ENCODE data around the gene ERFL. TPM values are rescaled to one million over a fixed set of nuclear protein-coding genes. Genes with fewer than 3 reads are reported as not detected.

The ERFL gene
- total RNA-seq, 1 donor from 2014 or later, result 0.43 TPM

DNA sequence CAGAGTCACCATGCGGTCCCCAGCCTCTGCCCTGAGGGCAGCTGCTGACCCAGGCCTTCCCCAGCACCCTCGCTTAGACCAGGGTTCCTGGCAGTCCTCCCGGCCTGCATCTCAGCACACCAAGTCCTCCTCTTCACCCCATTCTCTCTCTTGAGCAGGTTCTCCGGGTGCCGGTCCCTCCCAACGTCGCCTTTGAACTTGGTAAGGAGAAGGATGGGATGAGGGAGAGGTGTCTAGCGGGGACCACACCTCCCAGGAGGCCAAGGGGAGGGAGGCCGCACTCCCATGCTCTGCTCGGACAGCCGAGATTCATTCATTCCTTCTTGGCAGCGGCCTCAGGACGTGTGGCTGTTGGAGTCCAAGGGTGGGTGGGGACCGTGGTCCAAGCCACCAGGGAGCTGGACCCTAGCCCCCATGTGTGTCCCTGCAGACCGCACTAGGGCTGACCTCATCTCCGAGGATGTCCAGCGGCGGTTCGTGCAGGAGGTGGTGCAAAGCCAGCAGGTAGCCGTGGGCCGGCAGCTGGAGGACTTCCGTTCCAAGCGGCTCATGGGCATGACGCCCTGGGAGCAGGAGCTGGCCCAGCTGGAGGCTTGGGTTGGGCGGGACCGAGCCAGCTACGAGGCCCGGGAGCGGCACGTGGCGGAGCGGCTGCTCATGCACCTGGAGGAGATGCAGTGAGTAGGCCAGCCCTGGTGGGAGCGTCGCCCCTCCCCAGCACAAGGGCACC is 35.9 kb downstream of the ERFL start:
- DNase-seq (no peak), ATAC-seq (no peak)
- peaks cover 13% of the 10 kb centered on the region for H3K4me1 ChIP-seq
- H3K27me3 ChIP-seq, result no peaks in the 10 kb centered on the region
- peaks cover 67% of the 10 kb centered on the region for H3K36me3 ChIP-seq
- H3K27ac ChIP-seq, result no peak overlapping the region
- intact Hi-C loops (cut with DNase I), result no loop called here
- H3K4me3 ChIP-seq, result no peak overlapping the region
- no peaks in the 10 kb centered on the region for H3K9me3 ChIP-seq
- TF ChIP-seq, protein P1, sequence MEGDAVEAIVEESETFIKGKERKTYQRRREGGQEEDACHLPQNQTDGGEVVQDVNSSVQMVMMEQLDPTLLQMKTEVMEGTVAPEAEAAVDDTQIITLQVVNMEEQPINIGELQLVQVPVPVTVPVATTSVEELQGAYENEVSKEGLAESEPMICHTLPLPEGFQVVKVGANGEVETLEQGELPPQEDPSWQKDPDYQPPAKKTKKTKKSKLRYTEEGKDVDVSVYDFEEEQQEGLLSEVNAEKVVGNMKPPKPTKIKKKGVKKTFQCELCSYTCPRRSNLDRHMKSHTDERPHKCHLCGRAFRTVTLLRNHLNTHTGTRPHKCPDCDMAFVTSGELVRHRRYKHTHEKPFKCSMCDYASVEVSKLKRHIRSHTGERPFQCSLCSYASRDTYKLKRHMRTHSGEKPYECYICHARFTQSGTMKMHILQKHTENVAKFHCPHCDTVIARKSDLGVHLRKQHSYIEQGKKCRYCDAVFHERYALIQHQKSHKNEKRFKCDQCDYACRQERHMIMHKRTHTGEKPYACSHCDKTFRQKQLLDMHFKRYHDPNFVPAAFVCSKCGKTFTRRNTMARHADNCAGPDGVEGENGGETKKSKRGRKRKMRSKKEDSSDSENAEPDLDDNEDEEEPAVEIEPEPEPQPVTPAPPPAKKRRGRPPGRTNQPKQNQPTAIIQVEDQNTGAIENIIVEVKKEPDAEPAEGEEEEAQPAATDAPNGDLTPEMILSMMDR (IDR thresholded peaks at IDR 0.05), result no peak

DNA sequence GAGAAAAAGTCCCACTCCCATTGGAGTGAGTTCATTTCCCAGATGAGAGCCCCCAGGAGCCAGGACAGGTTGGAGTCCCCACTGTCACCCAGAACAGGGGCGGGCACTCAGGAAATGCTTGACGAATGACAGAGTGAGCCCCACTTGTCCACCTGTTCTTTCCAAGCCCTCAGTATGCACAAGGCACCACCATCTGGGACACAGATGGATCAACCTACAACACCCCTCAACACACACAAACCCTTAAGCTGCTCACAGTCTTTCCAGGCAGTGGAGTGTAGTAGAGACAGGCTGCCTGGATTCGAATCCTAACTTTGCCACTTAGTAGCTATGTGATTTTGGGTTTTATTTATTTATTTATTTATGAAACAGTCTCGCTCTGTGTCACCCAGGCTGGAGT is 37.3 kb downstream of the ERFL start:
- Histone ChIP-seq H3K9me3 (no peaks in the 10 kb centered on the region), H3K4me1 (peaks cover 27% of the 10 kb centered on the region), H3K27ac (no peak overlapping the region), H3K36me3 (peaks cover 61% of the 10 kb centered on the region), H3K27me3 (no peaks in the 10 kb centered on the region), H3K4me3 (no peak overlapping the region)
- ATAC-seq, result no peak
- TF ChIP-seq, protein P1 (IDR thresholded peaks at IDR 0.05), result no peak
- intact Hi-C loops (cut with DNase I), result no loop called here
- no peak for DNase-seq

DNA sequence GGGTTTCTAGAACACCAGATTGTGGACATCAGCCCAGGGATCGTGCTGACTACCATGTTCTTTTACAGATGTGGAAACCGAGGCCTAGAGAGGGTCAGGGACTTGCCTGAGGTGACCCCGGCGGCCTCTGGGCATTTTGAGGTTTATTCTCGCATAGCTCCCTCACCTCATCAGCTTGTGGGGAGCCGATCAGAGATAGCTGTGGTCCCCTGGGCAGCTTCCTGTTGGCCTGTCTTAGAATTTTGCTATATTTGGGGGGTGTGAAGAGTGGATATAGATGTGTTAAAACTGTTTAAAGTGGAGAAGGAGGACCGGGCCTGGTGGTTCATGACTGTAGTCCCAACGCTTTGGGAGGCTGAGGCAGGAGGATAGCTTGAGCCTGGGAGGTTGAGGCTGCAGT is 38.4 kb downstream of the ERFL start:
- H3K36me3 ChIP-seq, result peaks cover 50% of the 10 kb centered on the region
- DNase-seq (no peak), ATAC-seq (no peak)
- H3K4me1 ChIP-seq, result peaks cover 38% of the 10 kb centered on the region
- H3K9me3 ChIP-seq, result no peaks in the 10 kb centered on the region
- TF ChIP-seq, protein P1 (IDR thresholded peaks at IDR 0.05), result no peak
- no peak overlapping the region for H3K4me3 ChIP-seq
- intact Hi-C loops (cut with DNase I), result no loop called here
- no peak overlapping the region for H3K27ac ChIP-seq
- H3K27me3 ChIP-seq, result no peaks in the 10 kb centered on the region

DNA sequence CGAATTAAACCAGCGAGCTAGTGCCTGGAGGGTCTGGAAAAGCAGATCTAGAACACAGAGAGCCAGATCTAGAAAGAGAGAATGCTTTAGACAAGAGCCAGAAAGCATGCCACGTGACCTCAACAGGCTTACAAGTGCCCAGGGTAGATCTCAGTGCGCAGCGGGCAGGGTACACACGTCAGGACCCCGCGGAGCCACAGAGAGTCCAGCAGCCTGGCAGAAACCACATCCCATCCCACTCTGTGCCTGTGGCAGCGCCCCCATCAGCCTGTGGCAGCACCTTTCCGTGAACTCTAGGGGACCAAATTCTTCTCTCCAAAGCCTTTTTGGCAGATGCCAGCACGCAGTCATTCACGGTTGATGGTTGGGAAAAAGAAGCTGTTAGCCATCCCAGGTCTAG is 39.3 kb downstream of the ERFL start:
- Histone ChIP-seq H3K9me3 (no peaks in the 10 kb centered on the region), H3K27me3 (no peaks in the 10 kb centered on the region), H3K4me3 (no peak overlapping the region), H3K36me3 (peaks cover 45% of the 10 kb centered on the region), H3K27ac (peak overlapping the region; percentile 66), H3K4me1 (peaks cover 43% of the 10 kb centered on the region)
- TF ChIP-seq, protein P1 (IDR thresholded peaks at IDR 0.05), result no peak
- intact Hi-C loops (cut with DNase I), result no loop called here
- ATAC-seq (no peak), DNase-seq (no peak)

DNA sequence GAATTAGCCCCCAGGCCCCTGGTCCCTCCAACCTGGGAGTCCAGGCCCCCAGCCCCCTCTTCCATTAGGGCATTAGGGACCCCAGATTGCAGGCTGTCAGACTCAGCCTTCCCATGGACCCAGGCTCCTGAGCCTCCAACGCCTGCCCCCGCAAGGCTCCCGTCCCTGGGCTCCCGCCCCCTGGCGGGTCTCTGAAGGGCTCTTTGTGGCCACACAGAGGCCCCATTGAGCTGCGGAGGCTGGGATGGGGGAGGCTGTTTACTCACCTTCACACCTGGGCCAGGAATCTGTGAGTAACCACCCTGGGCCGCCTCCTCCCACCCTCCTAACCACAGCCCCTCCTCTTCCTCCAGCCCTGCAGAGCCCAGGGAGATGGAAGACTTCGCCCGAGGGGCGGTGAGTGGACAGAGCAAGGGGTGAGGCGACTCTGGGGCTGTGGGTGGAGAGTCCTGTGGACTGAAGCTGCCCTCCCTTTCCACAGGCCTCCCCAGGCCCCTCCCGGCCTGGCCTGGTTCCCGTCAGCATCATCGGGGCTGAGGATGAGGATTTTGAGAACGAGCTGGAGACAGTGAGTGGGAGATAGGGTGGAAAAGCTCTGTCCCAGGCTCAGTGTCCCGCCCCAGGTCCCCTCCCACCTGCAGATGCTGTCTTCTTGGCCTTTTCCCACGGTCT is 40.4 kb downstream of the ERFL start:
- H3K27ac ChIP-seq, result peak overlapping the region; percentile 66
- no peaks in the 10 kb centered on the region for H3K9me3 ChIP-seq
- TF ChIP-seq, protein P1 (IDR thresholded peaks at IDR 0.05), result peak; percentile 27
- intact Hi-C loops (cut with DNase I), result no loop called here
- peak; percentile 76 for ATAC-seq
- DNase-seq, result peak; percentile 93
- H3K27me3 ChIP-seq, result no peaks in the 10 kb centered on the region
- H3K4me3 ChIP-seq, result peak overlapping the region; percentile 36
- H3K36me3 ChIP-seq, result peaks cover 42% of the 10 kb centered on the region
- peaks cover 43% of the 10 kb centered on the region for H3K4me1 ChIP-seq

Data from upper lobe of right lung (tissue), 1 donor.